Thymus (tissue), 11 donors: ENCODE measurements around the gene GRAMD1A. TPM values are rescaled to one million over a fixed set of nuclear protein-coding genes. Genes with fewer than 3 reads are reported as not detected.
A peak's percentile ranks its signal among the peaks of the same experiment; 100 is the strongest.
"Not testable (repeated sequence)": the region's sequence is repeated elsewhere in the genome, so short reads cannot be mapped to it uniquely, and the experiment has no call there.

ENCODE experiments used
- DNase-seq, 9 donors: peaks; one replicate each; pipeline ENCODE4 v3.0.0-alpha.2; 2013; ENCODE audit warnings: low spot score in 9 of 9, low read depth in 6 of 9, missing footprints in 1 of 9
- H3K27ac ChIP-seq, 2 donors: one replicate each; pipeline ENCODE4 v1.5.1; 2013; ENCODE audit warnings: control low read depth in 1 of 2, low read depth in 1 of 2, low read length in 1 of 2, mild to moderate bottlenecking in 1 of 2, moderate library complexity in 1 of 2
- H3K27me3 ChIP-seq, 2 donors: one replicate each; pipeline ENCODE4 v1.5.1; 2013; ENCODE audit warnings: low read length in 1 of 2; ENCODE audit not compliant: control insufficient read depth in 2 of 2, insufficient read depth in 1 of 2
- H3K36me3 ChIP-seq, 2 donors: one replicate each; pipeline ENCODE4 v1.5.1; 2013; ENCODE audit warnings: low read length in 1 of 2, mild to moderate bottlenecking in 1 of 2, moderate library complexity in 1 of 2; ENCODE audit not compliant: control insufficient read depth in 2 of 2, insufficient read depth in 2 of 2
- H3K4me1 ChIP-seq, 2 donors: one replicate each; pipeline ENCODE4 v1.5.1; 2013; ENCODE audit warnings: low read length in 2 of 2; ENCODE audit not compliant: control insufficient read depth in 2 of 2, insufficient read depth in 2 of 2
- H3K4me3 ChIP-seq, 2 donors: one replicate each; pipeline ENCODE4 v1.5.1; 2013; ENCODE audit warnings: low read length in 2 of 2, control low read depth in 1 of 2, mild to moderate bottlenecking in 1 of 2
- H3K9me3 ChIP-seq, 2 donors: one replicate each; pipeline ENCODE4 v1.5.1; 2013; ENCODE audit warnings: low read length in 1 of 2, mild to moderate bottlenecking in 1 of 2; ENCODE audit not compliant: control insufficient read depth in 2 of 2, insufficient read depth in 1 of 2
- WGBS: extraction: QIAGEN DNeasy Blood & Tissue Kit; methylation state at CpG from one replicate; pipeline ENCODE4 v1.1.7; 2013; 5-methylcytosine and 5-hydroxymethylcytosine counted together
- polyA plus RNA-seq: library from polyadenylated mRNA; stranded (reverse); fragments of 200-250 nt; gene quantifications from one replicate; pipeline ENCODE4 v1.2.3, GENCODE V29; 2013
- total RNA-seq: library from RNA; stranded (reverse); fragments of 120-200 nt; gene quantifications from one replicate; pipeline ENCODE4 v1.2.4, GENCODE V29; 2013
- donor health status: healthy.

The GRAMD1A gene
- total and polyA plus RNA-seq, 2 donors = 18.7 to 51.9 TPM

- not testable (repeated sequence) for DNase-seq, H3K4me1 ChIP-seq, H3K27ac ChIP-seq, H3K9me3 ChIP-seq, H3K4me3 ChIP-seq
- Histone ChIP-seq H3K27me3 (peaks cover 36 to 43% of the 10 kb centered on the region in 2 donors), H3K36me3 (peaks cover 41 to 42% of the 10 kb centered on the region in 2 donors)
- WGBS = 93% methylated on average over 3 of the region's 3 CpGs
Measured at GRCh38 chr19:35028600-35028885, 28.4 kb downstream of the GRAMD1A start.

- WGBS = 84% methylated on average over 11 of the region's 11 CpGs
- H3K27me3 ChIP-seq = peaks cover 36 to 49% of the 10 kb centered on the region in 2 donors
- not testable (repeated sequence) for H3K4me3 ChIP-seq, H3K27ac ChIP-seq, H3K4me1 ChIP-seq, H3K9me3 ChIP-seq, DNase-seq
- H3K36me3 ChIP-seq = peaks cover 33 to 35% of the 10 kb centered on the region in 2 donors
Measured at GRCh38 chr19:35029275-35029736, 29.2 kb downstream of the GRAMD1A start.

- Histone ChIP-seq H3K36me3 (peaks cover 28 to 30% of the 10 kb centered on the region in 2 donors), H3K4me3 (peak overlapping the region in 1 of 2 donors; percentile 42)
- WGBS = 25% methylated on average over 11 of the region's 11 CpGs
Measured at GRCh38 chr19:35029737-35030256, 29.7 kb downstream of the GRAMD1A start.

DNA sequence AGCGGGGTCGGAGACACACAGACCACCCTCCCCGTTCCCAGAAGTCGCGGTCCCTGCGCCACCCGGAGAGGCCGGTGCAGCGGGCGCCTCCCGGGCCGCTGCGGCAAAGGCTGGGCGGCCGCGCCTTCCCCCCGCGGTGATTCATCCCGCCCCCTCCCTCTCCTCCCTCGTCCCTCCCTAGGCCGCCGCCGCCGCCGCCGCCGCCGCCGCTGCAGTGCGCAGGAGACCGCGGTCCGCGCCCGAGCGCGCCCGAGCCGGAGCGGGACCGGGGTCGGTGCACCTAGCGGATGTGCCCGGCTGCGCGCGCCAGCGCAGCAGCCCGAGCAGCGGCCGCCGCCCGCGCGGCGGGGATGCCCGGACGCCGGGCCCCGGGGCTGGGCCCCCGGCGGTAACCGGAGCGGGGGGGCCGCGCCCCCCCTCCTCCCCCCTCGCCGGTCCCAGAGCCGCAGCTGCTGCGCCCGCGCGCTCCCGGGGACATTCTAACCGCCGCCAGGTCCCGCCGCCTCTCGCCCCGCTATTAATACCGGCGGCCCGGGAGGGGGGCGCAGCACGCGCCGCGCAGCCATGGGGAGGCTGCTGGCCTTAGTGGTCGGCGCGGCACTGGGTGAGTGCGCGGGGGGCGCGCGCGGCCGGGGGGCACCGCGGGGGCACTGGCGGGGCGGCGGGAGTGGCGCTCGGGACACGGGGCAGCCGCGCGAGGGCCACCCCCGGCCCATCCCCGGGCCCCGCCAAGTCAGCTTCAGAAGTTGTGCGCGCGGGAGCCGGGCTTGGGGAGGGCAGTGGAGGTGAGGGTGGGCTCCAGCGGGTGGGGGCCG lies 30.3 kb downstream of the GRAMD1A start, which contains the start of gene SCN1B:
TSS of gene SCN1B (plus strand) at position 214 of the 815 bp plus-strand sequence. CDS start at position 565, 351 bp downstream.
- peaks cover 36 to 49% of the 10 kb centered on the region in 2 donors for H3K27me3 ChIP-seq
- peak within 1 kb of the TSS in 1 of 2 donors; percentile 42 for H3K4me3 ChIP-seq
- H3K9me3 ChIP-seq = no peaks in the 10 kb centered on the region
- no peak within 1 kb of the TSS for H3K27ac ChIP-seq
- peak in 1 of 9 donors; percentile 15 for DNase-seq
- H3K36me3 ChIP-seq = peaks cover 22 to 23% of the 10 kb centered on the region in 2 donors
- H3K4me1 ChIP-seq = no peaks in the 10 kb centered on the region
- under 1% methylated on average over 118 of the region's 118 CpGs for WGBS

More at GRCh38 chr19:35029737-35030256, 29.7 kb downstream of the GRAMD1A start:
- DNase-seq = no peak
- Histone ChIP-seq H3K27me3 (peaks cover 36 to 49% of the 10 kb centered on the region in 2 donors), H3K9me3 (no peaks in the 10 kb centered on the region), H3K4me1 (no peaks in the 10 kb centered on the region), H3K27ac (no peak overlapping the region)

GRCh38 chr19:35031072-35031881 lies 31.2 kb downstream of the GRAMD1A start:
- DNase-seq = no peak
- H3K27me3 ChIP-seq = peaks cover 36 to 49% of the 10 kb centered on the region in 2 donors
- H3K27ac ChIP-seq = no peak overlapping the region
- H3K9me3 ChIP-seq = no peaks in the 10 kb centered on the region
- WGBS = 15% methylated on average over 31 of the region's 31 CpGs
- no peaks in the 10 kb centered on the region for H3K4me1 ChIP-seq
- H3K36me3 ChIP-seq = peaks cover 14 to 16% of the 10 kb centered on the region in 2 donors
- H3K4me3 ChIP-seq = peak overlapping the region in 1 of 2 donors; percentile 42

DNA sequence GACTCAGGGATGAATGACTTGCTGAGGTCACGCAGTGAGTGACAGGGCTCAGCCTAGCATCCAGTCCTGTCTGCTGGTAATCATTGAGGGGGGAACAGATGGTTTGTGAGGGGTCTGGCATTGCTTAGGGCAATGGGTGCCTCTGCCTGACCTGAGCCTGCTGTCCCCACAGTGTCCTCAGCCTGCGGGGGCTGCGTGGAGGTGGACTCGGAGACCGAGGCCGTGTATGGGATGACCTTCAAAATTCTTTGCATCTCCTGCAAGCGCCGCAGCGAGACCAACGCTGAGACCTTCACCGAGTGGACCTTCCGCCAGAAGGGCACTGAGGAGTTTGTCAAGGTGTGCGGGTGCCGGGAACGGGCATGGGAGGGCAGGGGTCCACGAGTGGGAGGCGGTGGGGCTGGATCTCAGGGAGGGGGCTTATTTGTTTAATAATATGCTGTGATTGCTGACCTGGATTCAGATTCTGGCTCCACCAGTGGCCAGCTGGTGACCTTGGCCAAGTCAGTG lies 32.3 kb downstream of the GRAMD1A start:
- DNase-seq = no peak
- Histone ChIP-seq H3K4me3 (no peak overlapping the region), H3K36me3 (peaks cover 3 to 6% of the 10 kb centered on the region in 2 donors), H3K27me3 (peaks cover 36 to 54% of the 10 kb centered on the region in 2 donors), H3K9me3 (no peaks in the 10 kb centered on the region), H3K27ac (no peak overlapping the region), H3K4me1 (no peaks in the 10 kb centered on the region)
- 99% methylated on average over 17 of the region's 17 CpGs for WGBS

DNA sequence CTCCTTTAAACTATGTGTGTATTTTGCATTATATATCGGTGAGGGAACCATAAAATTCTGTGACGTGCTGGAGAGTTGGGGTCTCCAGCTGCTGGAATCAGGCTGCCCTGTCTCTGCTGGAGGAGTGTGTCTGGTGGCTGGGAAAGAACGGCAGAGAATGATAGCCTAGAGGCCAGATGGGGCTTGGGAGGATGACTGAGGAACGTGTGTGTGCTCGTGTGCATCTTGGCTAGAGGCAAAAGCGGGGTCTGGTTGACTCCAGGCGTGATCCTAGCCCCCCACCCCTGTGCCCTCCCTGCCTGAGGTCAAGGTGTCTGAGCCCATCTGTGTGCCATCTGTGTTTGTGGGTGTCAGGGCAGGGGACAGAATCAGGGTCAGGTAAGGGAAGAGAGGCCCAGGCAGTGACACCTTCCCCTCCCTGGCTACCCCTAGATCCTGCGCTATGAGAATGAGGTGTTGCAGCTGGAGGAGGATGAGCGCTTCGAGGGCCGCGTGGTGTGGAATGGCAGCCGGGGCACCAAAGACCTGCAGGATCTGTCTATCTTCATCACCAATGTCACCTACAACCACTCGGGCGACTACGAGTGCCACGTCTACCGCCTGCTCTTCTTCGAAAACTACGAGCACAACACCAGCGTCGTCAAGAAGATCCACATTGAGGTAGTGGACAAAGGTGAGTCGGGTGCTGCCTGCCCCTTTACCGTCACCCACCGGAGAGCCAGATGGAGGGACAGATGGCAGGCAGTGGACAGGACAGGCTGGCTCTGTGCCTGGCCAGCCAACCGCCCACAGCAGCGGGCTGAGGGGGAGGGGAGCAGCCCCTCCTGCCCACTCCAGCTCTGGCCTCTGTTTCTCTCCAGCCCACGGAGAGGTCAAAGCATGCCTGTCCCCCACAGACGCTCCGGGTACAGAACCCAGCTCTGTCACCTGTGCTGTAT lies 33.2 kb downstream of the GRAMD1A start:
- 96% methylated on average over 30 of the region's 30 CpGs for WGBS
- no peak for DNase-seq
- no peaks in the 10 kb centered on the region for H3K36me3 ChIP-seq

DNA sequence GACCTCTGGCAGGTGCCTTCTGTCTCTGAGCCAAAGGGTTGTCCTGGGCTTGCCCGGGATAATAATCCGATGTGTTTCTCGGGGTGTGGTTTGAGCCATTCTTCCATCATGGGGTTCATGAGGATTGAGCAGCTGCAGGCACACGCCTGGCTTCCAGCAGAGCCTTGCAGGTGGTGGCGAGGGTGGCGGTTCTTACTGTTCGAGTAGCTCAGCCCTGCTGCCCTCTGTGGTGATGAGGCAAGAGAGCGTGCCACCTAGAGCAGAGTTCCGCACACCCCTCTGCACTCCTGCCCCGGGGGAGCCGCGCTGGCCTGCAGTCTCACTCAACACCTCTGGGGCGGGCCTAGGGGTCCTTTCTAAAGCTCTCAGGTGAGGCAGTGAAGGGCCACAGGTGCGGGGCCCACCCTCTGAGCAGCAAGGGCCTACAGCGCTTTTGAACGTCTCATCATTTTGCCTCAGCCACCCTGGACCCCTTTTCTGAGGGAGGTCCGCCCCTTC lies 33.9 kb downstream of the GRAMD1A start:
- no peak overlapping the region for H3K27ac ChIP-seq
- no peaks in the 10 kb centered on the region for H3K36me3 ChIP-seq
- no peaks in the 10 kb centered on the region for H3K4me1 ChIP-seq
- no peaks in the 10 kb centered on the region for H3K9me3 ChIP-seq
- no peak overlapping the region for H3K4me3 ChIP-seq
- DNase-seq = no peak
- peaks cover 39 to 69% of the 10 kb centered on the region in 2 donors for H3K27me3 ChIP-seq
- 90% methylated on average over 17 of the region's 17 CpGs for WGBS

More for the DNA sequence above, 33.2 kb downstream of the GRAMD1A start:
- no peaks in the 10 kb centered on the region for H3K9me3 ChIP-seq
- H3K27ac ChIP-seq = no peak overlapping the region
- H3K4me3 ChIP-seq = no peak overlapping the region
- peaks cover 39 to 63% of the 10 kb centered on the region in 2 donors for H3K27me3 ChIP-seq
- no peaks in the 10 kb centered on the region for H3K4me1 ChIP-seq
